Colonic mucosa (tissue), 4 donors: ENCODE measurements around the gene PDE3A. TPM values are rescaled to one million over a fixed set of nuclear protein-coding genes. Genes with fewer than 3 reads are reported as not detected.
"Not testable (repeated sequence)": the region's sequence is repeated elsewhere in the genome, so short reads cannot be mapped to it uniquely, and the experiment has no call there.

Source experiments
- DNase-seq: peaks from one replicate; pipeline ENCODE4 v3.0.0-alpha.2; 2020
- H3K27ac ChIP-seq: fragments of 200-600 bp; one replicate; pipeline ENCODE4 v1.8.0; 2021
- H3K27me3 ChIP-seq: fragments of 200-600 bp; one replicate; pipeline ENCODE4 v1.8.0; 2021
- H3K36me3 ChIP-seq: fragments of 200-600 bp; one replicate; pipeline ENCODE4 v1.8.0; 2021
- H3K4me1 ChIP-seq: fragments of 200-600 bp; one replicate; pipeline ENCODE4 v1.8.0; 2021; ENCODE audit warnings: mild to moderate bottlenecking
- H3K4me3 ChIP-seq: fragments of 200-600 bp; one replicate; pipeline ENCODE4 v1.8.0; 2021
- H3K9ac ChIP-seq, 2 donors: one replicate each; pipeline ENCODE4 v1.7.0; 2013; ENCODE audit warnings: control low read depth in 2 of 2, low read depth in 2 of 2, low read length in 2 of 2
- H3K9me3 ChIP-seq: fragments of 200-600 bp; one replicate; pipeline ENCODE4 v1.8.0; 2021
- CTCF ChIP-seq: fragments of 200-600 bp; IDR thresholded peaks from one replicate; pipeline ENCODE4 v1.8.0; 2022; ENCODE audit warnings: antibody characterized with exemption, mild to moderate bottlenecking
- intact Hi-C: fragments of 100-400 bp; cut with DNase I; formaldehyde crosslinking; loops from one replicate; pipeline ENCODE4 v1.14.1; 2022
- total RNA-seq, 2 donors: library from RNA; stranded (reverse); fragmentation: NEBNext Ultra II Directional in 1 of 2; extraction: Animal tissue kit (Norgen Biotek cat#: 25700) in 1 of 2; gene quantifications; one replicate each; pipeline ENCODE4 v1.2.1, GENCODE V29; 2021
- donor health status: healthy.
- donor health status: DM: no; HTN: no; CAD: no.
- donor health status: DM: no; HTN: no; CAD: no.

Gene PDE3A
- total RNA-seq, 2 donors from 2014 or later: 32.1 to 50.6 TPM

GRCh38 chr12:20601668-20602280 is 233.4 kb downstream of the PDE3A start:
- H3K9ac ChIP-seq: no peak overlapping the region
- intact Hi-C loops: loop anchor here (10.0 kb wide), 1 partner anchor 237 kb away; the partner anchor contains the start of gene PDE3A
- no peaks in the 10 kb centered on the region for H3K27me3 ChIP-seq
- TF ChIP-seq CTCF: peak; percentile 40
- no peak overlapping the region for H3K4me3 ChIP-seq
- no peaks in the 10 kb centered on the region for H3K4me1 ChIP-seq
- DNase-seq: no peak
- no peak overlapping the region for H3K27ac ChIP-seq
- no peaks in the 10 kb centered on the region for H3K9me3 ChIP-seq
- H3K36me3 ChIP-seq: no peaks in the 10 kb centered on the region

- Histone ChIP-seq H3K9me3 (no peaks in the 10 kb centered on the region), H3K27me3 (no peaks in the 10 kb centered on the region), H3K4me1 (no peaks in the 10 kb centered on the region), H3K4me3 (no peak overlapping the region), H3K9ac (no peak overlapping the region), H3K36me3 (no peaks in the 10 kb centered on the region), H3K27ac (no peak overlapping the region)
- intact Hi-C loops: loop anchor here (10.0 kb wide), 1 partner anchor 238 kb away; the partner anchor contains the start of gene PDE3A
- no peak for DNase-seq
- no peak for TF ChIP-seq CTCF
Measured at GRCh38 chr12:20602641-20603391, 234.5 kb downstream of the PDE3A start.

- H3K9ac ChIP-seq: no peak overlapping the region
- intact Hi-C loops: loop anchor here (10.0 kb wide), 1 partner anchor 240 kb away; the partner anchor contains the start of gene PDE3A
- no peaks in the 10 kb centered on the region for H3K4me1 ChIP-seq
- no peak overlapping the region for H3K4me3 ChIP-seq
- no peak for DNase-seq
- no peaks in the 10 kb centered on the region for H3K27me3 ChIP-seq
- no peaks in the 10 kb centered on the region for H3K9me3 ChIP-seq
- no peak for TF ChIP-seq CTCF
- no peaks in the 10 kb centered on the region for H3K36me3 ChIP-seq
- H3K27ac ChIP-seq: no peak overlapping the region
Measured at GRCh38 chr12:20604408-20605067, 236.2 kb downstream of the PDE3A start.

GRCh38 chr12:20615020-20615419 is 246.7 kb downstream of the PDE3A start:
- DNase-seq, H3K27me3 ChIP-seq, H3K9ac ChIP-seq, intact Hi-C loops, H3K4me3 ChIP-seq, H3K4me1 ChIP-seq, H3K9me3 ChIP-seq, H3K36me3 ChIP-seq, H3K27ac ChIP-seq: not testable (repeated sequence)

GRCh38 chr12:20616093-20616492 is 247.8 kb downstream of the PDE3A start:
- TF ChIP-seq CTCF: no peak
- H3K9ac ChIP-seq: no peak overlapping the region
- no peaks in the 10 kb centered on the region for H3K9me3 ChIP-seq
- no peaks in the 10 kb centered on the region for H3K36me3 ChIP-seq
- no peak for DNase-seq
- H3K4me3 ChIP-seq: no peak overlapping the region
- H3K27ac ChIP-seq: no peak overlapping the region
- intact Hi-C loops: no loop called here
- H3K27me3 ChIP-seq: no peaks in the 10 kb centered on the region
- H3K4me1 ChIP-seq: no peaks in the 10 kb centered on the region
